Astrocyte of the cerebellum (primary cell): ENCODE measurements around the gene CPEB4.

ENCODE experiments used
- DNase-seq: peaks from one replicate; pipeline ENCODE4 v3.0.0-alpha.2; 2011; ENCODE audit warnings: low read depth
- H3K4me3 ChIP-seq: 2 replicates; pipeline ENCODE4 v1.5.1; 2011; ENCODE audit warnings: mild to moderate bottlenecking, low read depth, low read length, moderate library complexity
- in situ Hi-C: cut with HindIII; loops from 2 replicates; pipeline ENCODE4 v1.10.0; 2017; ENCODE audit warnings: low sequenced_read_pairs
- TF ChIP-seq, protein P1 (sequence below): IDR thresholded peaks from 2 replicates; pipeline ENCODE4 v1.5.1; 2012; ENCODE audit warnings: low read length, low read depth, moderate library complexity, mild to moderate bottlenecking; ENCODE audit errors: missing control alignments

Gene CPEB4

DNA sequence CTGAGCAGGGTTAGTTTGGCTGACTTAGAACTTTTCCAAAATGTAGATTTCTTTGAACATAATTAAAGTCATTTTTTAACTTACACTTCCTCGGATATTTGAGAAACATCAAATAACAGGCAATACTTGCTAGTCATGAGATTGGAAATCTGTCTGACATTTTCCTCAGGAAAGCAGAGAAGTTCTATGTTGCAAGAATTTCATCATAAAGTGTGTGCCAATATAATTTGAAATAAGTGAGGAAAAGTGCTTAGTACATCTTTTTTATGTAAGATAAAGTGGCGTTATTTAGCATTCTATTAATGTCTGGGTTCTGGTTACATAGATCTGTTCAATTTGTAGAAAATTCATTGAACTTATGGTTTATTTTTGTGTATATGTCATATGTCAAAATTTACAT lies 52.1 kb downstream of the CPEB4 start:
- in situ Hi-C loops, result no loop called here
- TF ChIP-seq, protein P1, sequence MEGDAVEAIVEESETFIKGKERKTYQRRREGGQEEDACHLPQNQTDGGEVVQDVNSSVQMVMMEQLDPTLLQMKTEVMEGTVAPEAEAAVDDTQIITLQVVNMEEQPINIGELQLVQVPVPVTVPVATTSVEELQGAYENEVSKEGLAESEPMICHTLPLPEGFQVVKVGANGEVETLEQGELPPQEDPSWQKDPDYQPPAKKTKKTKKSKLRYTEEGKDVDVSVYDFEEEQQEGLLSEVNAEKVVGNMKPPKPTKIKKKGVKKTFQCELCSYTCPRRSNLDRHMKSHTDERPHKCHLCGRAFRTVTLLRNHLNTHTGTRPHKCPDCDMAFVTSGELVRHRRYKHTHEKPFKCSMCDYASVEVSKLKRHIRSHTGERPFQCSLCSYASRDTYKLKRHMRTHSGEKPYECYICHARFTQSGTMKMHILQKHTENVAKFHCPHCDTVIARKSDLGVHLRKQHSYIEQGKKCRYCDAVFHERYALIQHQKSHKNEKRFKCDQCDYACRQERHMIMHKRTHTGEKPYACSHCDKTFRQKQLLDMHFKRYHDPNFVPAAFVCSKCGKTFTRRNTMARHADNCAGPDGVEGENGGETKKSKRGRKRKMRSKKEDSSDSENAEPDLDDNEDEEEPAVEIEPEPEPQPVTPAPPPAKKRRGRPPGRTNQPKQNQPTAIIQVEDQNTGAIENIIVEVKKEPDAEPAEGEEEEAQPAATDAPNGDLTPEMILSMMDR, result no peak
- H3K4me3 ChIP-seq, result no peak overlapping the region
- DNase-seq, result no peak

DNA sequence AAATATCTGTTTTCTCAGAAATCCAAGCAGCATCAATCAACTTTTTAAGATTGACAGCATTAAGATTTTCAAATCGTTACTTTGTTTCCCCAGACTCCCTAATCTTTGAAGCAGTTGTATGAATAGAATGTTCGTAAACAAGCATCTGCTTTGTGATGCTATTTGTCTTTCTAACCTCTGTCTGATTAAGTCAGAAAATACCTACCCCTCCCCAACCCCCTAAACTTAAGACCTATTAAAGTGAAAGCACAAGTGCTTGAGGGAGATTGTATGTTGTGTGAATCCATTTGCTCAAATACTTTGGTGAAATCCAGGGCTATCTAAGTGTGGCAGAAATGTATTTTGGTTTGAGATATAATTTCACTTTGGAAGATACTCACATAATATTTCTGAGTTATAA lies 53.0 kb downstream of the CPEB4 start:
- no peak overlapping the region for H3K4me3 ChIP-seq
- no peak for DNase-seq
- TF ChIP-seq, protein P1, result no peak
- in situ Hi-C loops, result no loop called here

DNA sequence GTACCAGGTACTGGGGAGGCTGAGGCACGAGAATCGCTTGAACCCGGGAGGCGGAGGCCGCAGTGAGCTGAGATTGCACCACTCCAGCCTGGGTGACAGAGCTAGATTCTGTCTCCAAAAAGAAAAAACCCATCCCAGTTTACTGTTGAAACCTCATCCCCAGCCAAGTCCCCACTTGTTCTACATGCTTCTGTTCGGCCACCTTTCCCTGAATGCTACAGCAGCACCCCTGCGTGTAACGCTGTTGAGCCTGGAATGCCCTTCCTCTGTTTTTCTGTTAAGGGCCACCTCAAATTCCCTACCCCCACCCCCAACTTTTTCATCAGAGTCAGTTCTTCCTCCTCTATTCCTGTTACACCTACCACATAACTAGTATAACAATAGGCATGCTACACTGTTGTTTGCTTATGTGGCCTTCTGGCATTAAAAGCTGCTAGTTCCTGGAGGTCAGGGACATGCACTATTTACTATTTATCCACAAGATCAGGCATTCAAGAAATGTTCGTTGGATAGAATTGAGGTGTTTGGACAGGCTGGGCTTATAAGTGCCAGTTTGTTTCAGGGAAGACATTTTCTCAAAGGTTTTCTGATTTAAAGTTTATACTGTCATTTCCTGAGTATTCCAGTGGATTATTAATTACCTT lies 53.7 kb downstream of the CPEB4 start:
- TF ChIP-seq, protein P1, result no peak
- no peak overlapping the region for H3K4me3 ChIP-seq
- no peak for DNase-seq
- in situ Hi-C loops, result no loop called here

DNA sequence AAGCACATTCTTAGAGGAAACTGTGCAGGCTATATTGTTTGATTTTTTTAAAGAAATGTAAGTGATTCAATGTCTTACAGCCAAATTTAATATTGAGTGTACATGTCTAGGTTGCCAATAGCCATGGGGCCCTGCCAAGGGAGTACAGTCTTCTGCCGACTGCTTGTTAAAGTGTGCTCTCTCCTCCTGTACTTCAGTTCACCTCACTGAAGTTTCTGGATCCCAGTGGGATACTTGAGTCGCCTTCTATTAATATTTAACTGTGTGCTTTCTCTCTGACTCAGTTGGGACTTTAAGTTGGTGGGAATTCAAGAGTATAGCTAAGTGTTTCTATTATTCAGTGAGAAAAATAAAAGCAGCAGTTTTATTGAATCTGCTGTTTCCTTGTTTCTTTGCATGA lies 56.4 kb downstream of the CPEB4 start:
- in situ Hi-C loops, result no loop called here
- DNase-seq, result no peak
- TF ChIP-seq, protein P1, result no peak
- no peak overlapping the region for H3K4me3 ChIP-seq

DNA sequence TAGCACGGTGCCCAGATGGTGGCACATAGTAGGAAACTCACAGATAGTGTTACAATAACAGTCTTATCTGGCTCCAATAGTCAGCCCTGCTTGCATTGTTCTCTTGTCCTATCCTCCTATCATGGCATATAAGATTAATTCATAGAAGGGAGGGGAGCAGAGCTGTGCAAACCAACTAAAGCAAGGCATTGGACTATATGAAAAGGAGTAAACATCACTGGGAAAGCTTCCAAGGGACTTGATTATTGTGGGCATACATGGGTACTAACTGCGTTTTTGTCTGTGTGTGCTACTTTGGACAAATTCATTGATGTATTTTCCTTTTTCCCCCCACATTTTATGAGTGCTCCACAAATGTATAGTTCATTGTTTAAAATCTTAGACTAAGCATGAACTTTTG lies 57.0 kb downstream of the CPEB4 start:
- TF ChIP-seq, protein P1, result no peak
- in situ Hi-C loops, result no loop called here
- H3K4me3 ChIP-seq, result no peak overlapping the region
- DNase-seq, result no peak

DNA sequence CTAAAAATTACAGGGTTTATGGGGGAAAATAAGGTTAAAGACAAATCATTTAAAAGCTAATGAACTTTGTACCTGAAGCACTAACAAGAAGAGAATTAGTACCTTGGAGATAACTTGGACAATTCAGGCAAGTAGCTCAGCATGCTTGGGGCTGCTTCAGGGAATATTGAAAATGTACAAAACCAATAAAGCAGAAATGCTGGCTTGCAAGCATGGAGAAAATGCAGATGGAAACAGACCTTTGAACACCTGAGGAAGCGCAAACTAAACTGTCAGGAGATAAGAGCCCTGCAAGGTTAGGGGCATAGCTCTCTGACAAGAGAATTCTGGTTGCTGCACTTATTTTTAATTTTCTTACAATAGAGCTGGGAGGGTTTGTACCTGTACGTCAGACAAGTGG lies 58.2 kb downstream of the CPEB4 start:
- TF ChIP-seq, protein P1, result no peak
- in situ Hi-C loops, result no loop called here
- DNase-seq, result no peak
- no peak overlapping the region for H3K4me3 ChIP-seq
